SK-N-DZ (cell line): ENCODE measurements around the gene CXCR6.

Experiments used
- DNase-seq: peaks from one replicate; pipeline ENCODE4 v3.0.0-alpha.2; 2015; ENCODE audit warnings: low spot score

CXCR6 gene

GRCh38 chr3:45922039-45922326, 21.3 kb upstream of the CXCR6 start:
- no peak for DNase-seq

DNA sequence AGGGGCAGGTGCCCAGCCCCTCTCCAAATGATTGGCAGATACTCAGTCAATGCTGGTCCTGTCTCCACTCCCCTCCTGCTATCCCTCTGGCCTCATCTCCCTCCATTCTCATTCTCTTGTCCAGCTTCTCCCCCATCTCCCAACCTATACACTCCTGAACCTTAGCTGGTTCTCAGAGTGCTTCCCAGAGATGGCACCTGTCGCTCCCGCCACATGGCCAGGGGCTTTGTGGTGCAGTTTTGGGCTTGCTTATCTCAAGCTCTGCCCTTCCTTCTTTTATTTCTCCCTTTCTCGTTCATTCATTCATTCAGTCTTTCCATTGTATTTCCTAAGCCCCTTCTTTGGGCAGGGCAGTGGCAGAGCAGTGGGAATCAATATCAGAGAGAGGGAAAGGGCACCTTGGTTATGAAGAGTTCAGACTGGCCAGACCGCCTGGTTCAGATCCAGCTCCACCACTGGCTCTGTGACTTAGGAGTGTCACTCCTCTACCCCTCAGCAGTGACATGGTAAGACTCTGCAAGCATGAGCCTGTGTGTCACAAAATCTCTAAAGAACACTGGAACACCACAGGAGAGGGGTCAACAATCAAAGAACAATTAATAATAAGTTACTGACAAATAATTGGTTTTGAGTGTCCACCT, 20.2 kb upstream of the CXCR6 start:
- DNase-seq, result no peak

DNA sequence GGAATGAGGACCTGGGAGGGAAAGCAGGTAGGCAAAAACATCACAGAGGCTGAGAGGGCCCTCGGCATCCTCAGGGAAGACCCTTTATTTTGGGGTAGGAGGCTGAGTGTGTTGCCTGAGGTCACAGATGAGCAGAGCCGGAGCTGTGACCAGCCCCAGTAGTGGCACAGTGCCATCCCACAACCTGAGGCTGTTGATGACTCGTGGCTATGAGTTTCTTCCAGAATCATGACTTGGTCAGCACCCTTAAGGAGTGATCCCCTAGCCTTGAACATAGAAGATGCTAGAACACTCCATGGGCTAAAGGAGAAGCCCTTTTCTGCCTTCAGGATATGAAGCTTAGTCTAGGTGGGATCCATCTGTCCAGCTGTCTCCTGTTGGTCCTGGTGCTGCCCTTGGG, 19.5 kb upstream of the CXCR6 start:
- DNase-seq, result no peak

GRCh38 chr3:45927881-45928280, 15.4 kb upstream of the CXCR6 start:
- no peak for DNase-seq

DNA sequence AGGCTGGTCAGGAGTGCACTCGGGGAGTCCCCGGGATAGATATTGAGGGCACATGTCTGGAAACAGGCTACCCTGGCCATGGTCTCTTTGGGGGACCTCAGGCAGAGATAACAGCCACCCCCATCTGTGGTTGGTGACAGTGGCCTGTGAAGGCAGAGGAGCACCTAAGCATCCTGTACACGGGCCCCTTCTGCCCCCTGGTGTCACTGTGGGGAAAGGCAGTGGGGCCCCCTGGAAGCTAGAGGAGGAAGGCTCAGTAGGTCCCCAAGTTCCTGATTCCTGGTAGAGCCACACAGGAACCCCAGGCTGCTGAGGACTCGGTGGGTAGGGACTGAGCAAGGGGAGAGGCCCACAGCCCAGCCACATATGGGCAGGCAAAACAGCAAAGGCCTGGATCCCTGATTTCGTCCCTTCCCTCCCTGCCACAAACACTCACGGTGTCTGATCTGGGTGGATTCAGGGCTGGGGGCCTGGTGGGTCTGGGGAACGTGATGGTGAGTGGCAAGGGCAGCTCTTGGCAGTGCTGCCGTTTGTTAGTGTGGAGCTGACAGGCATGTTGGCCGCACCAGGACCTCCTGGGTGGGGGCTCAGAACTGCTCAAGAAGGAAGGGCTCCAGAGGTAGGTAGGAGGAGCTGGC, 14.1 kb upstream of the CXCR6 start:
- peak; percentile 6 for DNase-seq

- DNase-seq, result peak; percentile 15
Measured at GRCh38 chr3:45931496-45931895, 11.8 kb upstream of the CXCR6 start.

DNA sequence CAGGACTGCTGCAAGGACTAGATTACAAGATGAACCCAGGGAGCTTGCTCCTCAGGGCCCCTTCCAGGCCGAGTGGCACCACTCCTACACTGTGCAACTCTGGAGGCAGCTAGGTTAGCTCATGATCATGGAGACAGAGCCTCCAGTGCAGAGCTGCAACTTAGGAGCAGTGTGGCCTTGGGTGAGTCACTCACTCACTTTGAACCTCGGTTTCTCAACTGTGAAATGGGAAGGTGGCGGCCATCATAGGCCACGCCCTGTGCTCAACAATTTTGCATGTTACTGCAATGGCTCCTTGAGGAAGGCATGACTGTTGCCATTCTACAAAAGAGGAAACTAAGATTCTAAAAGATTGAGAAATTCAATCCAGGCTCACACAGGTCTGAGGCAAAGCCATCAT, 11.2 kb upstream of the CXCR6 start:
- no peak for DNase-seq

- DNase-seq, result no peak
Measured at GRCh38 chr3:45933591-45933990, 9.7 kb upstream of the CXCR6 start.

DNA sequence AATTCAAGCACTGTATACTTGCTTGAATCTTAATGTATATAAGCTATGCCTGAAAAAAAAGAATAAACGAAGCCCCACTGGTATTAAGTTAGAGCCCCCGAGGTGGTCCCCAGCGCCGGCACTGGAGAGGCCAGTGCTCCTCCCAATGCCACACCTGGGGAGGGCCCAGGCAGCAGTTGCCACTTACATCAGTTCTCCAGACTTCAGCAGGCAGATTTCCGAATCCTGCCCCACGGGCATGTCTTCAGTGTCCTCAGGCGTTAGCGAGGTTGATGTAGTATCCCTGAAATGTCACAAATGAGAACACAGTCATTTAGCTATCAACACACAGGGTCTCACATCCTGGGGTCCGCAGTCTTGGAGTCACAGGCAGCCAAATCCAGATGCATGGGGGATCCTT, 7.0 kb upstream of the CXCR6 start:
- DNase-seq, result no peak

GRCh38 chr3:45937206-45938042, 5.8 kb upstream of the CXCR6 start:
- DNase-seq, result no peak

DNA sequence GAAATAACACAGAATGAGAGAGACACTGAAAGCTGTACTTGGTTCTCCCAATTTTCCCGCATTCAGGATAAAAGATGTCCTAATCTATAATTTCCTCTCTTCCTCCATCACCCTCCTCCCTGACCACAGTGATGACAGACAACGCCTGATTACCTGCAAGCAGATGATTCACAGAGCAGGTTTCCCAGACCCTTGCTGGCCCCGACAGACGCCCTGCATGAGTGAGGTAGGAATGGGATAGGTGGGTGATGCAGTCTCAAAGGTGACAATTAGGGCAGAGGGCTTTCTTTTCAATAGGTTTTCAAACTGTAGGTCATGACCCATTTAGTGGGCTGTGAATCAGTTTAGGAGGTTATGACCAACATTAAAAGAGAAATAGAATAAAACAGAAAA, 5.2 kb upstream of the CXCR6 start:
- no peak for DNase-seq

DNA sequence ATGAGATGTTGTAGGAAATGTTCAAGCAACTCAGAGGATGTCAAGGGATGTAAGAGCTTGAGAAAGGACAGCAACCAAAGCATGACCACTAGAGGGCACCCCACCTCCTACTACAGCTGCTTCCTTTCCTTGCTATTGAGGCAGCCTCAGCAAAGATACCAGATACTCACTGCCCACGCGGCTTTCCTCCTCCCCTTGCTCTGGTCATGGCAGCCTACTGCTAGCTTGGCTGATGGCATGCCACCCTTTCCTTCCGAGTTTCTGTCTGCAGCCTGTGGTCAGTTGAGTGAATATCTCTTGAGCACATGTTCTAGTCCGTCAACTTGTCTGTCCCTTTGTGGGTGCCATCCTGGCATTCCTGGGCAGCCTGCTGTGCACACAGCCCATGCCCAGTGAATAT, 4.4 kb upstream of the CXCR6 start:
- DNase-seq, result peak; percentile 72

GRCh38 chr3:45939341-45939771, 3.9 kb upstream of the CXCR6 start:
- DNase-seq, result no peak

DNA sequence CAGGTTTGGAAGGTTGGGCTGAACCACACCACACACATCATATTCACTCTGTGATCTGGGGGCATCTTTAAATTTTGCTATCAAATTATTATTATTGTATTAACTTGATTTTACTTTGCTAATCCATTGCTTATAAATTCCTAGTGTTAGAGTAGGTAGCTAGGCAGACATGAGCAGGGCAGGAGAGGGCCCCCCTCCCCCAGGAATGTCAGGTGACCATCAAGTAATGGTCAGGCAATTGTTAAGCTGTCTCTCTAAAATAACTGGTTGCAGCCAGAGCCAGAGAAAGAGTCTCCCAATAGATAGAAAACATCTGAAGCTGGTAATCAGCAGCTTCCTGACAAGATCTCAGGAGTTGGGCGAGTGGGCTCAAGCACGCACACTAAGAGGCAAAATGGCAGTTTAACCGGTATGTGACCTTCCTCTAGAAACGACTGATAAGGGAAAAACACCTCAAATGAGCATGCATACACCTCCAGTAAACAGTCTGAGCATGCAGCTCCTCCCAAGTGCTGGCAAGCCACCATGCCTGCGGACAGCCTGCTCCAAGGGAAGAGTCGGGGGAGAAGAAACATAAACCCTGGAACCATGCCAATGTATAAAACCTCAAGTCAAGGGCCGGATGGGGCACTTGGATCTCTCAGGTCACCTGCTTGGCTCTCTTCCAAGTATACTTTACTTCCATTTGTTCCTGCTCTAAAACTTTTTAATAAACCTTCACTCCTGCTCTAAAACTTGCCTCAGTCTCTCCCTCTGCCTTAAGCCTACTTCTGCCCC, 3.1 kb upstream of the CXCR6 start:
- no peak for DNase-seq

GRCh38 chr3:45940781-45941365, 2.4 kb upstream of the CXCR6 start:
- DNase-seq, result no peak

GRCh38 chr3:45942051-45942825, 1.0 kb upstream of the CXCR6 start:
- no peak for DNase-seq

DNA sequence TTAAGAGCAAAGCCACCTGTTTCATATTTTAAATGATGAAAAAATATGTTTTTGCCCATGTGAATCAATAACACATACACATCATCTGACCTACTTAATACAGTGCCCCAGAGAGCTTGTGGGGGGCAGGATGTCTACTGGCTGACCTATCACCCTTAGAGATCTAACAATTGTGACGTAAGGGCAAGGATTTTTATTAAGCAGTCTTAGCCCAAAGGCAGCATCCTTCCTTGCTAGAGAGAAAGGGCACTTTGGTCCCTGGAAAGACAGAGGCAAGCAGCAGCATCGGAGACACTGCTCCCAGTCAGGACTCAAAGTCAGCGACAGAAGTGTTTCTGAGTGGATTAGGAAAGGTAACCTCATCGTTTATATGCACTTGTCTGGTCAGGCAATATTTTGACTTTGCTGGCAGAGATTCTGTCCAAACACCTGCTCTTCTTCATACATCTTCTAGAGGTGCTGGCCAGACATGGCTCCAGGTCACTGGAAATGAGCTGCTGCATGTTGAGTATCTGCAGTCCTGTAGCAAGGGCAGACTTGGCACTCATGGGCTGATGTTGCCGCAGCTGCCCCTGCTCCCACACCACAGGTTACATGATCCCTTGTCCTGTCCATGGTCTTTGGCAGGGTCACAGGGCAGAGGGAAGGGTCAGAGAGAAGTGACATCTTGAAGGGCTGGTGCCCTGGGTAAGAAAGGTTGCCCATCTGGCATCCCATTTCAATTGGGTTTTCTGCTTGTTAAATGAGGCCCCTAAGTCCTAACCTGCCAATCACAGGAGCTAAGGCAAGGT, 1.8 kb downstream of the CXCR6 start:
- DNase-seq, result no peak

DNA sequence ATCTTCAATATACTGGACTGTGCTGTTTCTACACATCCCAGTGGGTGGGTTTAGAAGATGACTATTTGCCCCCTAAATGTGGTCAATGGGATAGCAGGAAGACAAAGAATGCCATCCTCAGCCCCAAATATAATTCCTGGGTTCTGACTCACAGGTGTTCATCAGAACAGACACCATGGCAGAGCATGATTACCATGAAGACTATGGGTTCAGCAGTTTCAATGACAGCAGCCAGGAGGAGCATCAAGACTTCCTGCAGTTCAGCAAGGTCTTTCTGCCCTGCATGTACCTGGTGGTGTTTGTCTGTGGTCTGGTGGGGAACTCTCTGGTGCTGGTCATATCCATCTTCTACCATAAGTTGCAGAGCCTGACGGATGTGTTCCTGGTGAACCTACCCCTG, 3.0 kb downstream of the CXCR6 start:
- DNase-seq, result no peak

- DNase-seq, result no peak
Measured at GRCh38 chr3:45946875-45947274, 3.6 kb downstream of the CXCR6 start.

GRCh38 chr3:45947361-45947760, 4.1 kb downstream of the CXCR6 start:
- no peak for DNase-seq
